ENCODE results near the gene PARVA.

DNA sequence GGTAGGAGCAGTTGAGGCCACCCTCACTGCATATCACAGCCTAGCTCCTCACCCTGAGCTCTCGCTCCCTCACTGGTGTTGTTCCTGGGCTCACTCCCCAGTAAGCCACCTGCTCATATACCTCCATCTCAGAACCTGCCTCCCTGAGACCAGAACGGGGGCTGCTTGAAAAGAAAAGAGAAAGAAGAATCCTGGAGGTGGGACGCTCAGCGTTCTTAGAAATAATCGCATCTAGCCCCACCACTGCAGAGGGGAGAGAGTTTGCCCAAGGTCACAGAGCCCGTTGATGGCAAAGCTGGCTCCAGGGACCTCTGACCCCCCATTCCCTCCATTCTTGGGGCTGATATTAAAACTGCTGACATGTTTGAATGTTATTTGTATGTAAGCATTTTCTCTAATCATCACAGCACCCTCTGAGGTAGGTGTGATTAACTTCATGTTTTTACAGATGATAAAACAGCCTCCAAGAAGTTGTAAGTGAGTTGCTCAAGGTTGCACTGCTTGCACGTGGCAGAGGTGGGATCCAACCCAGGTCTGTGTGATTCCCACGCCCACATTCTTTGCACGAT lies 164.3 kb downstream of the PARVA start:
- TF ChIP-seq, protein P1, sequence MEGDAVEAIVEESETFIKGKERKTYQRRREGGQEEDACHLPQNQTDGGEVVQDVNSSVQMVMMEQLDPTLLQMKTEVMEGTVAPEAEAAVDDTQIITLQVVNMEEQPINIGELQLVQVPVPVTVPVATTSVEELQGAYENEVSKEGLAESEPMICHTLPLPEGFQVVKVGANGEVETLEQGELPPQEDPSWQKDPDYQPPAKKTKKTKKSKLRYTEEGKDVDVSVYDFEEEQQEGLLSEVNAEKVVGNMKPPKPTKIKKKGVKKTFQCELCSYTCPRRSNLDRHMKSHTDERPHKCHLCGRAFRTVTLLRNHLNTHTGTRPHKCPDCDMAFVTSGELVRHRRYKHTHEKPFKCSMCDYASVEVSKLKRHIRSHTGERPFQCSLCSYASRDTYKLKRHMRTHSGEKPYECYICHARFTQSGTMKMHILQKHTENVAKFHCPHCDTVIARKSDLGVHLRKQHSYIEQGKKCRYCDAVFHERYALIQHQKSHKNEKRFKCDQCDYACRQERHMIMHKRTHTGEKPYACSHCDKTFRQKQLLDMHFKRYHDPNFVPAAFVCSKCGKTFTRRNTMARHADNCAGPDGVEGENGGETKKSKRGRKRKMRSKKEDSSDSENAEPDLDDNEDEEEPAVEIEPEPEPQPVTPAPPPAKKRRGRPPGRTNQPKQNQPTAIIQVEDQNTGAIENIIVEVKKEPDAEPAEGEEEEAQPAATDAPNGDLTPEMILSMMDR (IDR thresholded peaks at IDR 0.05; ENCODE audit: insufficient read depth, low read depth, low read length): no peak
- no peak for TF ChIP-seq EZH2 (IDR thresholded peaks at IDR 0.05; ENCODE audit: insufficient read depth, low read length)

Data from astrocyte (in vitro differentiated cells and primary cell).